Nephron progenitor cell (in vitro differentiated cells): ENCODE measurements around the gene CMTM4.
"Not testable (repeated sequence)": the region's sequence is repeated elsewhere in the genome, so short reads cannot be mapped to it uniquely, and the experiment has no call there.

ENCODE experiments used
- DNase-seq: peaks from one replicate; pipeline ENCODE4 v3.0.0; 2021
- H3K27ac Mint-ChIP-seq: 2 replicates; pipeline ENCODE4 v1.8.0; 2021; ENCODE audit warnings: mild to moderate bottlenecking, moderate library complexity, mixed read lengths
- H3K27me3 Mint-ChIP-seq: 2 replicates; pipeline ENCODE4 v1.8.0; 2021; ENCODE audit warnings: mild to moderate bottlenecking, low read depth, mixed read lengths; ENCODE audit not compliant: poor library complexity
- H3K36me3 Mint-ChIP-seq: 2 replicates; pipeline ENCODE4 v1.8.0; 2021; ENCODE audit warnings: low read depth, mixed read lengths
- H3K4me1 Mint-ChIP-seq: 2 replicates; pipeline ENCODE4 v1.8.0; 2021; ENCODE audit warnings: mixed read lengths
- H3K4me3 Mint-ChIP-seq: 2 replicates; pipeline ENCODE4 v1.8.0; 2021; ENCODE audit warnings: mild to moderate bottlenecking, moderate library complexity, mixed read lengths
- H3K9me3 Mint-ChIP-seq: 2 replicates; pipeline ENCODE4 v1.8.0; 2021; ENCODE audit warnings: mild to moderate bottlenecking, moderate library complexity, mixed read lengths
- TF ChIP-seq, protein P1 (sequence below): fragments of 200-600 bp; sonication (generic); IDR thresholded peaks from 2 replicates; pipeline ENCODE4 v1.5.0; 2021; ENCODE audit warnings: antibody characterized with exemption

CMTM4 gene

DNA sequence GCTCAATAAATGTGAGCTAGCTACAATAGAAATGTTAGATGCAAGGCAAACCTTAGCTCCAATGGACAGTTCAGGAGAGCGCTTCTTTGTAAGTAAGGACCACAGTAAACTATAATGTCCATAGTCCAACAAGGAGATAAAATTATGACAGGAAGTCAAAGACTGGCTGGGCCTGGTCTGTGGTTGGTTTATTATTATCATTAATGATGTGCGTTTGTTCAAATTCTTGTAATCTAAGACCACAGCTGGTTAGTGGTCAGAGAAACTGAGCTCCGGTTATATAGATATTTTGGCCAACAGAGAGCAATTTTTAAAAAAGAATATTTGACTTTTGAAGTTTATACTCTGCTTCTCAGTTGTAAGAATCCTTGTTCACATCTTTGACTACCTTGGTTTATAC lies 122.0 kb downstream of the CMTM4 start:
- H3K4me1 Mint-ChIP-seq: no peaks in the 10 kb centered on the region
- DNase-seq: no peak
- no peaks in the 10 kb centered on the region for H3K9me3 Mint-ChIP-seq
- no peak overlapping the region for H3K4me3 Mint-ChIP-seq
- peaks cover 21% of the 10 kb centered on the region for H3K27me3 Mint-ChIP-seq
- no peak overlapping the region for H3K27ac Mint-ChIP-seq
- TF ChIP-seq, protein P1, sequence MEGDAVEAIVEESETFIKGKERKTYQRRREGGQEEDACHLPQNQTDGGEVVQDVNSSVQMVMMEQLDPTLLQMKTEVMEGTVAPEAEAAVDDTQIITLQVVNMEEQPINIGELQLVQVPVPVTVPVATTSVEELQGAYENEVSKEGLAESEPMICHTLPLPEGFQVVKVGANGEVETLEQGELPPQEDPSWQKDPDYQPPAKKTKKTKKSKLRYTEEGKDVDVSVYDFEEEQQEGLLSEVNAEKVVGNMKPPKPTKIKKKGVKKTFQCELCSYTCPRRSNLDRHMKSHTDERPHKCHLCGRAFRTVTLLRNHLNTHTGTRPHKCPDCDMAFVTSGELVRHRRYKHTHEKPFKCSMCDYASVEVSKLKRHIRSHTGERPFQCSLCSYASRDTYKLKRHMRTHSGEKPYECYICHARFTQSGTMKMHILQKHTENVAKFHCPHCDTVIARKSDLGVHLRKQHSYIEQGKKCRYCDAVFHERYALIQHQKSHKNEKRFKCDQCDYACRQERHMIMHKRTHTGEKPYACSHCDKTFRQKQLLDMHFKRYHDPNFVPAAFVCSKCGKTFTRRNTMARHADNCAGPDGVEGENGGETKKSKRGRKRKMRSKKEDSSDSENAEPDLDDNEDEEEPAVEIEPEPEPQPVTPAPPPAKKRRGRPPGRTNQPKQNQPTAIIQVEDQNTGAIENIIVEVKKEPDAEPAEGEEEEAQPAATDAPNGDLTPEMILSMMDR: no peak
- H3K36me3 Mint-ChIP-seq: no peaks in the 10 kb centered on the region

DNA sequence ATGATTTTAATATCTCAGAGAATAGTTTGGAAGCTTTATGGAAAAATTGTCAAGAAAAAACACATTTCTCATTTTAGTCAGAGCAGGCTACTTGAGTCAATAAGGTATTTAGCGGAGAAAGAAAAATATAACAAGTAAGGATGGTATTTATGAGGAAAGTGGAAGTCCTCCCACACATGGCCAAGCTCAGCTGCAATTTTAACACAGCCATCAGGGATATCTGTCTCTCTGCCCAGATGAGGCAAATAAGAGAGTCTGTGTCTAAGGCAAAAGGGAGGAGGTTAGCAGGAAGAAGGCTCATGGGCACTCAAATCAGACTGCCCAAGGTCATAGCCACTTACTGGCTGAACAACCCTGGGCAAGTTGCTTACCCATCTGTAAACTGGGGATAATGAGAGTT lies 122.5 kb downstream of the CMTM4 start:
- Mint-ChIP-seq H3K27me3 (peaks cover 19% of the 10 kb centered on the region), H3K27ac (no peak overlapping the region), H3K9me3 (no peaks in the 10 kb centered on the region), H3K36me3 (no peaks in the 10 kb centered on the region), H3K4me1 (no peaks in the 10 kb centered on the region), H3K4me3 (no peak overlapping the region)
- no peak for DNase-seq
- TF ChIP-seq, protein P1: no peak

DNA sequence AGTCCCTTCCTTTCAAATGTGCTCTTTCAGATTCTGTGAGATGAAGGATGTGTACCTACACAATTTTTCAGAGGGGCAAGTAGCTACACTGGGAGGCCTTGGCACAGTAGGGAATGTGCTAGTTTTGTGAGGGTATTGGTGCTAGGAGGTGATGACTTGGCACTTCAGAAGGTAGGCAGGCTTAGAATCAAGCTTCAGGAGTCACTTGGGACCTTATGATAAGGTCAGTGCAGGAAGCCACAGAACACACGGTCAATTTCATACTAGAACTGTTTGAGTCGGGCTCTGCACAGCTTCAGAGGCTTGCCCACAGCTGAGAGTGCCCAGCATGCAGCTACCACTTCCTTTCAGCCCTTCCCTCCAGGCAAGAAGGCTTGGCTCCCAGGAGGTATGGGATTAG lies 124.2 kb downstream of the CMTM4 start:
- Mint-ChIP-seq H3K9me3 (no peaks in the 10 kb centered on the region), H3K27me3 (peaks cover 8% of the 10 kb centered on the region), H3K4me3 (no peak overlapping the region), H3K4me1 (no peaks in the 10 kb centered on the region), H3K36me3 (peaks cover 7% of the 10 kb centered on the region), H3K27ac (no peak overlapping the region)
- TF ChIP-seq, protein P1: no peak
- DNase-seq: no peak

DNA sequence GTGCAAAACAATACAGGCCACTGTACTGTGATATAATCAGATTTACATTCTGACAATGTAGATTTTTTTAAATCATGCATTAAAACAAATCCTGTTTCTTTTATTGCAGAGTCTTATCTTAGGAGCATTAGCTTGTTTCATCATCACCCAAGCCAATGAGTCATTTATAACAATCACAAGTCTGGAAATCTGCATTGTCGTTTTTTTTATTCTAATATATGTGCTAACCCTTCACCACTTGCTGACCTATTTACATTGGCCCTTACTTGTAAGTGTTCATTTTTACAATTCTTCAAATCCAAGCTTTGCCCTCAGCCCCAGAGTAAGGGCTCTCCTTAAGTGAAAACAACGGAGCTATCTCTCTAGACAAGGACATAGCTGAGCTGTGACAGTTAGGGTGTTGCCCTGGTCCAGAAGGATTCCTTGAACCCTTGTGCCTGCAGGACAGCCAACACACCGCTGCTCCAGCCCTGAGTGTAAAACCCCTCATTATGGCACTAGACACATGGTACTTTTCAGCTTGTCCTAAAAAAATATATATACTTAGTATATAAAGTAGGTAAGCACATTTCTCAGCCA lies 126.6 kb downstream of the CMTM4 start:
- Mint-ChIP-seq H3K27ac (peak overlapping the region; percentile 30), H3K4me1 (no peaks in the 10 kb centered on the region), H3K4me3 (no peak overlapping the region), H3K36me3 (peaks cover 29% of the 10 kb centered on the region), H3K9me3 (no peaks in the 10 kb centered on the region), H3K27me3 (peaks cover 6% of the 10 kb centered on the region)
- TF ChIP-seq, protein P1: no peak
- DNase-seq: no peak

DNA sequence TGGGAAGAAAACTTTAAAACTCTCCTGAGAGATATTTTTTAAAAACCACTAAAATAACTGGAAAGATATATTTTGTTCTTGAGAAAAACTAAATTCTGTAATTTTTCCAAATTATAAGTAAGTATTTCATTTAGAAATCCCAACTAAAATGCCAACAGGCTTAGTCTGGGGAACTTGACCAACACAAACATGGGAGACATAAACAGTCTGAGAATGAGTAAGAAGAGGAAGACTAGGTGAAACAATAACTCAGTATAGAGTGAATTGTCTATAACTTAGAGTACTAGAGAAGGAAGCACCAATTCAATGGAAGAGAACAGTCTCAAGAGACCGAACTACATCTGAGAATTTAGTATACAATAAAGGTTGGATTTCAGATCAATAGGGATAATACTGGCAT lies 127.4 kb downstream of the CMTM4 start:
- H3K36me3 Mint-ChIP-seq: peaks cover 29% of the 10 kb centered on the region
- TF ChIP-seq, protein P1: no peak
- H3K9me3 Mint-ChIP-seq: no peaks in the 10 kb centered on the region
- no peak overlapping the region for H3K27ac Mint-ChIP-seq
- H3K4me1 Mint-ChIP-seq: no peaks in the 10 kb centered on the region
- no peak for DNase-seq
- peaks cover 6% of the 10 kb centered on the region for H3K27me3 Mint-ChIP-seq
- no peak overlapping the region for H3K4me3 Mint-ChIP-seq

DNA sequence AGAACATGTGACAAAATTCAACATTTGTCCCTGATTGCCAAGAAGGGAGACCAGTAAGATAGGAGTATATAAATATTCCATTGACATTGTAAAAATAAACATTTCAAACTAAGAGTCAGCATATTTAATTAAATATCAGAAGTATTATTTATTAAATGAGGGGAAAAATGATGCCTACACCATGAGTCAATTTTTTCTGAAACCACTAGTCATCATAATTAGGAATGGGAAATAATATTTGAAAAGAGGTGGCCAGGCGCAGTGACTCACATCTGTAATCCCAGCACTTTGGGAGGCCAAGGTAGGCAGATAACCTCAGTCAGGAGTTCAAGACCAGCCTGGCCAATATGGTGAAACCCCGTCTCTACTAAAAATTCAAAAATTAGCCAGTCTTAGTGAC lies 128.2 kb downstream of the CMTM4 start:
- H3K36me3 Mint-ChIP-seq: peaks cover 29% of the 10 kb centered on the region
- H3K4me1 Mint-ChIP-seq: no peaks in the 10 kb centered on the region
- peaks cover 6% of the 10 kb centered on the region for H3K27me3 Mint-ChIP-seq
- TF ChIP-seq, protein P1: no peak
- H3K27ac Mint-ChIP-seq: no peak overlapping the region
- DNase-seq: no peak
- no peaks in the 10 kb centered on the region for H3K9me3 Mint-ChIP-seq
- H3K4me3 Mint-ChIP-seq: no peak overlapping the region

DNA sequence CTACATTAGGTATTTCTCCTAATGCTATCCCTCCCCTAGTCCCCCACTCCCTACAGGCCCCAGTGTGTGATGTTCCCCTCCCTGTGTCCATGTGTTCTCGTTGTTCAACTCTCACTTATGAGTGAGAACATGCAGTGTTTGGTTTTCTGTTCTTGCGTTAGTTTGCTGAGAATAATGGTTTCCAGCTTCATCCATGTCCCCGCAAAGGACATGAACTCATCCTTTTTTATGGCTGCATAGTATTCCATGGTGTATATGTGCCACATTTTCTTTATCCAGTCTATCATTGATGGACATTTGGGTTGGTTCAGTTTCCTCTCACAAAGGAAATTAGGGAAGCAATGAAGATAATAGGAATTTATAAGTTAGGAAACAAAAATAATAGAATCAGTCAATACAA lies 129.3 kb downstream of the CMTM4 start:
- H3K9me3 Mint-ChIP-seq, H3K4me1 Mint-ChIP-seq, DNase-seq, H3K27me3 Mint-ChIP-seq, H3K27ac Mint-ChIP-seq, H3K4me3 Mint-ChIP-seq: not testable (repeated sequence)
- peaks cover 29% of the 10 kb centered on the region for H3K36me3 Mint-ChIP-seq
